GM12892 (cell line): Measurements from ENCODE around the gene RFX1.

Experiments used
- POLR2A ChIP-seq: IDR thresholded peaks from 2 replicates; pipeline ENCODE4 v1.6.1; 2011; ENCODE audit warnings: low read depth, low read length, control low read depth
- POLR2AphosphoS5 ChIP-seq: IDR thresholded peaks from 2 replicates; pipeline ENCODE4 v1.6.1; 2011; ENCODE audit warnings: low read depth, low read length, control low read depth

- TF ChIP-seq POLR2AphosphoS5, result no peak
- no peak for TF ChIP-seq POLR2A
Observed at GRCh38 chr19:13938301-13939064, 67.6 kb downstream of the RFX1 start, which contains the start of gene PODNL1.
